Endothelial cell (in vitro differentiated cells): ENCODE data around the gene MED10. TPM values are rescaled to one million over a fixed set of nuclear protein-coding genes. Genes with fewer than 3 reads are reported as not detected.

Experiments used
- total RNA-seq: library from RNA; stranded (reverse); fragmentation: NEBNext Ultra II Directional; extraction: Animal tissue kit (Norgen Biotek cat#: 25700); gene quantifications from one replicate; pipeline ENCODE4 v1.2.1, GENCODE V29; 2021; ENCODE audit not compliant: unreplicated experiment

MED10 gene
- total RNA-seq, 1 donor from 2014 or later: 53.0 TPM

Other genes starting within 250 kb of the MED10 start
- gene UBE2QL1, start 70.3 kb upstream of the MED10 start, total RNA-seq: 0.85 TPM